HL-60/S4 treated with phorbol 12-myristate 13-acetate at 8.2 ng/mL for 4 days and 3 days (cell line): Measurements from ENCODE around the gene JMJD4.

ENCODE experiments used
- in situ Hi-C: fragments of 300-500 bp; cut with MboI; formaldehyde crosslinking; loops from 2 replicates; pipeline ENCODE4 v1.15.0; 2022; ENCODE audit warnings: low sequenced_read_pairs

JMJD4 gene, protein sequence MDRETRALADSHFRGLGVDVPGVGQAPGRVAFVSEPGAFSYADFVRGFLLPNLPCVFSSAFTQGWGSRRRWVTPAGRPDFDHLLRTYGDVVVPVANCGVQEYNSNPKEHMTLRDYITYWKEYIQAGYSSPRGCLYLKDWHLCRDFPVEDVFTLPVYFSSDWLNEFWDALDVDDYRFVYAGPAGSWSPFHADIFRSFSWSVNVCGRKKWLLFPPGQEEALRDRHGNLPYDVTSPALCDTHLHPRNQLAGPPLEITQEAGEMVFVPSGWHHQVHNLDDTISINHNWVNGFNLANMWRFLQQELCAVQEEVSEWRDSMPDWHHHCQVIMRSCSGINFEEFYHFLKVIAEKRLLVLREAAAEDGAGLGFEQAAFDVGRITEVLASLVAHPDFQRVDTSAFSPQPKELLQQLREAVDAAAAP

DNA sequence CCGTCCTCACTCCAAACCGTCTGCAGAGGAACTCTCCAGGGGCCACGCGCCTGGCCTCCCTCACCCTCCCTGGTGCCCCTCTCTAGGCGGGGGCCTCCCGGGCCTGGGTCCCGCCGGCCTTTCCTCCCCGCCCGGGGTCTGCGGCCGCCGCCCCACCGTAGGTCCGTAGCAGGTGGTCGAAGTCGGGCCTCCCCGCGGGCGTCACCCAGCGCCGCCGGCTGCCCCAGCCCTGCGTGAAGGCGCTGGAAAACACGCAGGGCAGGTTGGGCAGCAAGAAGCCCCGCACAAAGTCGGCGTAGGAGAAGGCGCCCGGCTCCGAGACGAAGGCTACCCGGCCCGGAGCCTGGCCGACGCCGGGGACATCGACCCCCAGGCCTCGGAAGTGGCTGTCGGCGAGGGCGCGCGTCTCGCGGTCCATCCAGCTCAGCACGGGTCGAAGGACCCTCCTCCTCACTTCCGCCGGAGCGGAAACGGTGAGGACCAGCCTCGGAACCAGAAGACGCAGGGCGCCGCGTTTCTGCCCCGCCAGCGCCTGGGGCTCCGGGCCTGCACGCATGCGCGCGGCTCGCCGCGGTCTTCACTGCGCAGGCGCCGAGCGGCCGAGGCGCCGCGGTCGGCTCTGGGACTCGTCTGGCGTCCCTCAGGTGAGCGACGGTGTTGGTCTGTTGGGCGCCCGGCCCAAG is at the start of gene JMJD4, which contains the start of gene SNAP47:
Gene JMJD4 (minus strand): TSS at position 447 of the 683 bp plus-strand sequence. CDS start 29 bp downstream, at position 418.
Gene SNAP47 (plus strand): TSS at position 580 of the 683 bp plus-strand sequence. CDS start 12,302 bp downstream, outside the sequence.
- in situ Hi-C loops = no loop called here

DNA sequence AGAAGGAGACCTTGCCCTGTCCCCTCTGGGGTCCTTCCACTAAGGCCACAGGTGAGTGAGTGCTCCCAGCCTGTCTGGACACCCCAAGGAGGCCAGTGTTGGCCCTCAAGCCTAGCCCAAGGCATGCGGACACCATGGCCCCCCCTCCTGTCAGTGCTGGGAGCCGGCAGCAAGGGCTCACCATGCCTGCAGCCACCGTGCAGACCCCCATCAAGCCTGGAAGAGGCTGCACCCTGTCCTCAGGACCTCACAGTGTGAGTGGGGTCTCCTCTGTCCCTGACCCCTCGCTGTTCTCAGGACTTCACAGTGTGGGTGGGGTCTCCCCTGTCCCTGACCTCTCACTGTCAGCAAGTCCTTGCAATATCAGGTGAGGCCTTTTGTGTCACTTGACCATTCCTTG is 47.1 kb upstream of the JMJD4 start:
- in situ Hi-C loops = no loop called here

DNA sequence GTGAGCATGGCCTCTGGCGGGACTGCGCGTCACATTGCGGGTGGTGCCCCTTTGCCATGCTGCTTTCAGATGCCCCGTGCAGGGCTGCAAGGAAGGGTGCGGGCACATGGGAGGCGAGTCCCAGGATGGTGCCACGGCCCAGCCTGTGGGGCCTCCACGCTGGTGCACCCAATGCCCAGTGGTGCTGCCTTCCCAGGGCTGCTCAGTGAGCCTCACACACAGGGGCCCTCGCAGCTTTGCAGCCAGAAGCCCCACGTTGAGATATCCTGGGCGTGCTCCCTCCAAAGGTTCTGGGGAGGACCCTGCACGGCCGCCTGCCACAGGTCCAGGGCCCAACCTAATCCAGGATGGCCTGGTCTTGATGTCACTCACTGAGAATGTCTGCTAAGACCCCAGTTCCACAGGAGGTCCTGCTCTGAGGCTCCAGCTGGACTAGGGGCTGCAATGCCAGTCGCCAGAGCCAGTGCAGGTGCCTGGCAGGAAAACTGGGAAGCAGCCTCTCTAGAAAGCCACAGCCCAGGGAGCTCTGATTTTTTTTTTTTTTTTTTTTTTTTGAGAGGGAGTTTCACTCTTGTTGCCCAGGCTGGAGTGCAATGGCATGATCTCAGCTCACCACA is 46.3 kb upstream of the JMJD4 start:
- in situ Hi-C loops = no loop called here

DNA sequence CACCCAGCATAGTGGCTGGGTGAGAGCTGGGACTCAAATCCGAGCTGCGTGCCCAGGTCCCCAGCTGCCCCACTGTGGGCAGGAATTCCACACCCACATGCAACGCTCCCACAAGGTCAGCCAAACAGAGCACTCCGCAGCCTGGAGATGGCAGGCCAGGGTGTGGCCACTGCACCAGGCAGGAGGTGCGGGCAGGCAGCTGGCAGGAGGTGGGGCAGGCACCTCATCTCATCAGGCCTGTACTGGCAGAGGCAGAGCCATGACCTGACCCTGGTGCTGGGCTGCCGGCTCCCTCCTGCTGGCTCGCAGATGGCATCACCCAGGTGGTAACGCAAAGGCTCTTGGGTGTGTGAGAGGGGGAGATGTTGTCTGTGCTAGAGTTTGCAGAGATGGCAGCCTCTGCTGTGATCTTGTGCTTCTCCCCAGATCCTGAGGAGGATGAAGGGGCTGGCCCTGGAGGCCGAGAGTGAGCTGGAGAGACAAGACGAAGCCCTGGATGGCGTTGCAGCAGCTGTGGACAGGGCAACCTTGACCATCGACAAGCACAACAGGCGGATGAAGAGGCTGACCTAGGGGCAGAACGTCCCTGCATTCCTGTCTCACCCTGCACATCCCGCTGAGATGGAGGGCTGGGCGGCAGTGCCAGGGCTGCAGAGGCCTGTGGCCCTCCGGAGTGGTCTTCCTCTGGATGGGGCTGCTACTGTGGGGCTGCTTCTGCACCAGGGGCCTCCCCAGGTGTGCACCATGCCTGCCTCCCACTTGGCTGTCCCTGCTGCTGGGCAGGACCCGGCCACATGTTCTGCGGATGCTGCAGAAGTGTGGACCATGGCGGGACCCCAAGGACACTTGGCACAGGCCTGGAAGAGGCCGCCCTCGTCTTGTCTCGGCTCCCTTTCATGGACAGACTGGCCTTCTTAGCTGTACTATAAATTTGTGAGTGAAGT is 45.3 kb upstream of the JMJD4 start:
- in situ Hi-C loops = no loop called here

DNA sequence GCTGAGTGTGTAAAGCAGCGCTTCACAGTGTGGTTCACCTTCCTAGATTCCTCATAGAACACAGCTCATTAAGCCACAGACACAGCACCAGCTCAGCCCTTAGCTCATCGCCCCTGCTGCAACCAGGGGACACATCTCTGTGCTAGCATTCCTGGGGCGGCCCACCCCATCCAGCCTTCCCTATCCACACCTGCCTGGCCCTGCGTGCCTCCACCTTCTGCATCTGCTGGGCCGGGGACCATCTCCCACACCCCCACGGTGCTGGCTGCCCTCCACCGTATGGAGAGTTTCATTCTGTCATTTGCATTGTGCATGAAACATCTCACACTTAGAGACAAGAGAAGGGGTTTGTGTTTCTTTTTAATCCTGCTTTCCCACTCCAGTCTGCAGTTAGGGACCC is 44.6 kb upstream of the JMJD4 start:
- in situ Hi-C loops = no loop called here

DNA sequence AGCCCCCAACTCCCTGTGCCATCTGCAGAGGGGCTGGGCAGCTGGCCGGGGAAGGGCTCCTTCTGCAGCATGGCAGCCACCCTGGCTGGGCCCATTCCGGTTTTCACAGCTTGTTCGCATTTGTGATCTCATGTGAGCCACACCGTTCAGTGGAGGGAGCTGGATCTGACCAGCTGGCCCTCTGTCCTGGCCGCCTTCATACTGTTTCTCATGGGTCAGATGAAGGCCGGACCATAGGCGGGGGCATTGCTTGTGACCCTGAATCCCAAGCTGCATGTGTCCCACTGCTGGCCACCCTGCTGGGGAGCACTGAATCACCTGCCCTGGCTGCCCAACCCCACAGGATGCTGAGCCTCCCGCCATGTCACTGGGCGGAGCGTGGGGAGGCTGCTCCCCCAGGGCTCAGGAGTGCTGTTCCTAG is 43.9 kb upstream of the JMJD4 start:
- in situ Hi-C loops = no loop called here

DNA sequence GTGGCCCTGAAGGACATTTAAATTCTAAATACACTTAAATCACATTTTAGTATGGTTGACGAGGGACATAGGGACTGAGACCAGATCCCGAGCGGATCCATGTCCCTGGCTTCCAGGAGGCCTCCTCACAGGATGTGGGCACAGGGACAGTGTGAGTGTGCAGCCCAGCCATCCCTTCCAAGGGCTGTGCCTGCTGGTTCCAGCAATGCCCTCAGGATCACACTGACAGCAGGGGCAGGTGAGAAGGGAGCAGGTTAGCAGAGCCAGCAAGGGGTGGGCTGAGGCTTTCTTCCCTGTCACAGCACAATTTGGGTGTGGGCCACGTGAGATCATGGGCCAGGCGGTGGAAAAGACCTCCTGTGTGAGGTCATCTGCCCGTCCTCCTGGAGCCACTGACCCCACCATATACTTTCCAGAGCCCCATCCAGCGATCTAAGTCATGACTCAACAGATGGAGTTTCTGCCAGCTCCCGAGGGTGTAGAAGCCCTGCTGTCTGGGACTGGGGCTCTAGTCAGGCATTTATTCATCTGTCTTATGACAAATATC is 43.4 kb upstream of the JMJD4 start:
- in situ Hi-C loops = no loop called here

DNA sequence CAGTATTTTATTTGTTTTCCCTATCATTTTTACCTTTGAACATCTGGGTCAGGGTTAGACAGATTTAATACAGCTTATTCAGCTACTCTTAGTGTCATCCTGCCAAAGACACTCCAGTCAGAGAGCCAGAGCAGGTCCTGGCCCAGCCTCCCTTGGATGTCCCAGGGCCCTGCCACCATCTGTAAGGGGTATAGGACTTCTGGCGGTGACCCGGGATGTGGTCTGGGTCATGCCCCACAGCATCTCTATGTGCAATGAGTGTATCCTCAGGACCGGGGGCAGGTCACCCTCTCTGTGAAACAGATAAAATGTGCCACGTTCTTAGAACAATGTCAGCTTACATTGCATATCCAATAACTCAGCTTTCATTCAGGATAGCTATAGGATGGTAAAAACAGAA is 42.5 kb upstream of the JMJD4 start:
- in situ Hi-C loops = no loop called here

DNA sequence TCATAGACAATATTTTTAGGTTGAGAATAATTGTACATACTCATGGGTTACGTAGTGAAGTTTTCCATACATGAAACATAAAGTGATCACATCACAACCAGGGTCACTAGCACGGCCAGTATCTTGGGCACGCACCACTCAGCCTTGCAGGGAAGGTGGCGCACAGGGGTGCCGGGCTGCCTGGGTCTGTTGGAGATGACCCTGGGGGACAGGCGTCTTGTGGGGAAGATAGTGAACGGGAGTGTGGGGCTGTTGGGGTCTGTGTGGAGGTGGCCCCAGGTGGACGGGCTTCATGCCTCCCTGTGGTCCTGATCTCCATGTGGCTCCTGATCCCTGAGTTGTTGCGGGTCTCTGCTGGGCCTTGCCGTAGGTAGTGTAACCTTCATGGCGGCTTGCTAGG is 42.1 kb upstream of the JMJD4 start:
- in situ Hi-C loops = no loop called here

DNA sequence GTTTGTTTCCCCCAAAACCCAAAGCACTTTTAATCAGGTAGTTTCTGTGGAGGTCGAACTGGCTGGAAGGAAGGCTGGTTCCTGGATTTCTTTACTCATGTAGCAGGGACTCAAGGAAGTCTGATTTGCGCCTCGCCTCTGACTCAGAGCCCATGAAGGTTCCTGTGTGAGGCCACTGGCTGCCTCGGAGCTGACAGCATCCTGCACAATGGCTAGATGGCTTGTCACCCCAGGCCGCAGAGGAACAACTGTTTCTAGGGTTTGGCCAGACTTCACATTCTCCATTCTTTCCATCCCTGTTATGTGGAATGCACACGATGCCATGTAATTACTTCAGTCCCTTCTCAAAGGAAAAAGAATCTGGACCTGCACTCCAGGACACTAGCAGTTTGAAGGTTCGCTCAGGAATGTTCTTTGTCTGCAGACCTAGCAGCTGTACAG is 41.2 kb upstream of the JMJD4 start:
- in situ Hi-C loops = no loop called here

DNA sequence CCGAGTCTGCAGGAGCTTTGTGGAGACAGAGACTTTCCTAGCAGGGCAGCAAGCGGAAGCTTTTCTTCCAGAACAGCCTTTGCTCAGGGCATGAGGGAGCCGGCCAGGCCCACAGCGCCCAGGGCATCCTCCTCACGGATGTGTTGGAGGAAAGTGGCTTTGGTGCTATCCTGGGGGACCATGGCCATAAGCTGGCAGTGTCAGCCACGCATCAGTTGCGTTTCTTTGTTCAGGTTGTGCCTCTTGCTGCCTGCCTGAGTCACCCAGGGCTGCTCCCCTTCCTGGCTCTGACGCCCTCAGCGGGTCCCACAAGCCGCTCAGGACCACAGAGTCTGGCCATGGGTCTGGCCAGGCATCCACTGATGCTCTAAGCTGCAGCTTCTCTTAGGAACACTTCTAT is 40.7 kb upstream of the JMJD4 start:
- in situ Hi-C loops = no loop called here

DNA sequence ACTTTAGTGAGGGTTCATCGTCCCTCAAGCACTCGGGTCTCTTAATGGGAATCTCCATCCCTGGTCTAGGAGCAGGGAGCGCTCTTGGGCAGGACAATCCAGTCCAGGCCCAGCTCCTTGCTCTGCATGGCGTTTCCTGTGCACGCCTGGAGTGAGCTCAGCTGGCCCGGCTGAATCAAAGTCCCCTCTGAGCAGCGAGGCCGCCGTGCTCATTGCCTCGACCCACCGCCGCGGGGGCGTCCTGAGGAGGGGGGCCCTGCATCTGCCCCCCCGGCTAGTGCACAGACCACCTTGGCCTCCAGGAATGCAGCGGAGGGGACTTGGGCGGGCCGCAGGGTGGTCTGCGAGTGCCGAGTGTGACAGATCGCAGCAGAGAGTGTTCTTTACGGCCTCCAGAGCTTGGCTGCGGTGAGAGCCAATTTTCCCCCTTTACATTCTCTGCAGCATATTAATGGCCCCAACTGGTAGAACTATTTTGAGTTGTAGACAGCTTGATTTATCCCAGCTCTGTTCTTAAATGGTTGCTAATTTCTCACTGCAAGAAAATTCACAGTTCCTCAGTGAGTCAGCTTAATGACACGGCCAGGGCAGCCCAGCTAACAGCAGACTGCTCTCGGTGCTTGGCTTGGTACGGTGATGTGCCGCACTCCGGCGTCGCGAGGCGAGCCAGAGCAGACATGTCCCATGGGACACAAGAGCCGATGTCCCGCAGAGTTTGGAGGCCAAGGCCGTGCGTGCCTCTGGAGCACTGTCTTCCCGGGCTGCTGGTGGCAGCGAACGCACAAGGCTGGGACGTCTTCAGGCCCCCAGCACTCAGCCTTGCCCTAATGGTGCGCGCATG is 39.9 kb upstream of the JMJD4 start:
- in situ Hi-C loops = no loop called here

DNA sequence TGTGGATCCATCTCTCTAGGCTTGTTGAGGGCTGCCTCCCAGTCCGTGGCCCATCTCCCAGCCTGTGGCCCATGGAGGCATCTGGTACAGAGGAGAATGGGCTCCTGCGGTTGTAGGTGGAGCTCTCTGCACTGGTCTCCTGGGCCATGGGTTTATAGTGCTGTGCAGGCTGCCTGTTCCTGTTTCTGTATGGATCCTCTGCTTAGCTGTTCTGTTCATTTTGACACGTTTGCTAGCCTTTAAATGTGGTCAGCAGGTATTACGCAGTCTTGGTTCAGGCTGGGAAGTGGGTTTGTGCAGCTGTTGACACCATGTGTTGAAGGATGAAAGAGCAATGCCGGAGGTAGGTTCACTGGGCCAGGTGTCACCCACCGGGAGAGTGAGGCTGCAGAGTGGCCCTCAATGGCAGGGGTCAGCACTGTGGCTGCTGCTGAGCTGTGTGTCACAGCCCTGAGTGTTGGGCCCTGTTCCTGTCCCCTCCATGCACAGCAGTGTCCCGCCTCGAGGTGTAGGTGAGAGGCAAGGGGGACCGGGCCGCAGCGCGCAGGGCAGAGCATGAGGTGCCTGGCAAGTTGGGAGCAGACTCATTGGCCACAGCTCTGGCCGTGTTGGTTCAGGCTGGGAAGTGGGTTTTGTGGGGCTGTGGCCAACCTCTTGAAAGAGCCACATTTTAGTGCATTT is 39.1 kb upstream of the JMJD4 start:
- in situ Hi-C loops = no loop called here

DNA sequence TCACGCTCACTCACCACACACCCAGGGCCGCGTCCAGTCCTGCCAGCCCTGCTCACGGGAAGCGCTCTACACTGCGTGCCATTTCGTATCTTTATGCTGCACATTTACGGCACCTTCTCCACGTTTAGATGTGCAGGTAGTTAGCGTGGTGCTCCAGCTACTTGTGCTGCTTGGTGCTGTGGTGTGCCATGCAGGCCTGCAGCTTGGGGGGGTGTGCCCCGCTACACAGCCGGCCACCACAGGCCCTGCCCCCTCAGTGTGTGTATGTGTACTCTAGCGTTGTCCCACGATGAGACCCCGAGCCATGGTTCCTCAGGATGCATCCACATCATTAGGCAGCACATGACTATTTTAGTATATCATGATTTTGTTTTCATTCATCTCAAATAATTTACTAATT is 38.5 kb upstream of the JMJD4 start:
- in situ Hi-C loops = no loop called here

DNA sequence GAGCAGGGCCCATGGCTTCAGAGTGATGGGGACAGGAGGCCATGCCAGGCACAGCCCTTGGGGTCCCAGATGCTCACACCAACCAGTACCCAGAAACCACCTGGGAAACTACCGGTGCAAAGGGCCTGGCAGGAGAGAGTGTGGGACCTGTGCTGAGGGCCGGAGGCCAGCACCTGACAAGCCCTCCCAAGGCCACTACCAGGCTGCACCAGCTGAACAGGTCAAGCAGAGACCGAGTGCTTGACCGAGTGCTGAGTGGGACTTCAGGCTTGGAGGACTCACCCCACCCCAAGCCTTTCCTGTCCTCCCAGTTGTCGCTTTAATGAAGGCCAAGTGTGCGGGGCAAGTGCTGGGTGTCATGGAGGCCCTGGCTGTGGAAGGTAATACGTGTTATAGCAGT is 36.7 kb upstream of the JMJD4 start:
- in situ Hi-C loops = no loop called here

DNA sequence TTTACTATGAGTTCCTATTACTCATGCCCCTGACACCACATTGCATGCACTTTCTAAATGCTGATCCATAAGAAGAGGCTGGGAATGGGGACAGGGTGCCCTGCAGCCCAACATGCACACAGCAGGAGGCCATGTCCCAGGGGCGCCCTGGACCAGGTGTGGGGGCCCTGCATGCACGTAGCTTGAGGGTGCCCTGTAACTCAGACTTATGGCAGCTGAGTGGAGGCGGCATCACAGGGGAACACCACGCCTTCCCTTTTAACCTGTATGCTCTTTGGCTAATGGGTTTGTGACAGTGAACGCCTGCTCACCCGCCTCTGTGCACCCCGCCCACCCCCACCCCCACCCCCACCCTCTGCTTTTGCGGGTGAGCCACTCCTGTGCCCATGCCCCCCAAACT is 36.2 kb upstream of the JMJD4 start:
- in situ Hi-C loops = no loop called here

DNA sequence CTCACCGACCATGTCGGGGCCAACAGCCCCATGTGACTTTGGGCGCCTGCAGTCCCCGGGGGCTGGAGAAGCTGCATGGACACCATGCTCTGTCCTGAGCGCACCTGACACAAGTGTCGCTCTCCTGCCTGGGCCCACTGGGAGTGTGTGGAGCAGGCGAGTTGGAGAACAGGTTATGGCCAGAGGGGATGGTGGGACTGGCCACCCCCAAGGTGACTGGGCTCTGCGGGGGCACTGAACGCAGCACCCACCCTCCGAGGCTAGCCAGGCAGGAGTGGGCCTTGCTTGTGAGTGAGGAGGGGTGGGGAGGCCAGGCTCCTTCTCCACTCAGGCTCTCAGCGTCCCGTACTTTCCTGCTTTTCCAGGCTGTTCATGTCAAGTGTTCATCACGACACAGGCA is 35.7 kb upstream of the JMJD4 start:
- in situ Hi-C loops = no loop called here

DNA sequence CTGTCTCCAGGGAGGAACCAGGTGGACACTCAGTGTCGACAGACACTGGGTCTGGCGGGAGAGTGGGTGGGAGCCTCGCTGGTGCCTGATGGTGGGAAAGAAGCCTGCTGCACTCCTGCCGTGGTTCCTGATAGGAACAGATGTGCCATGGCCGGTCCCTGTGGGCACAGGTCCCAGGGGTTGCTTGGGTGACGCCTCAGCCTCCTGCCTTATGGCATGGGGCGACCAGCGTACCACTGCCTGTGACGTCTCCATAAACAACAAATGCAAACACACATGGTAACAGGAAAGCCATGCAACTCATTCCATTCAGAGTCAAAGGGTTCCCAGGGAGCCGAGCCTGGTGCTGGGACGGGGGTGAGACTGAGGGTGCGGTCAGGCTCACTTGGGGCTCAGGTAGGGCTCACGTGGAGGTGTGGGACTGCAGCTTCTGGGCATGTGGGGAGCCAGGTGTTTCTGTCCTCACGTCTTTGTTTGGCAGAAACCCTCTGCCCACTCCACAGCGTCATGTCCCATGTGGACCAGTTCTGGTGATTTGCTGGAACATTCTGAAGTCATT is 34.9 kb upstream of the JMJD4 start:
- in situ Hi-C loops = no loop called here
